Naive thymus-derived CD8-positive, alpha-beta T cell (primary cell): ENCODE measurements around the gene SULT1A1. TPM values are rescaled to one million over a fixed set of nuclear protein-coding genes. Genes with fewer than 3 reads are reported as not detected.
"Not testable (repeated sequence)": the region's sequence is repeated elsewhere in the genome, so short reads cannot be mapped to it uniquely, and the experiment has no call there.

Experiments used
- ATAC-seq, 2 donors: fragments of 150-1000 bp; cut with Tn5 transposase in 1 of 2; sonication (Bioruptor Pico), chemical (Tn5 transposase) in 1 of 2; 1 replicate in 1 of 2; 2 replicates in 1 of 2; pipeline ENCODE4 v1.10.0; 2021; ENCODE audit warnings: mild to moderate bottlenecking in 2 of 2, moderate library complexity in 2 of 2
- POLR2A ChIA-PET: fragments of 350-600 bp; sonication (Branson Sonifier 250); formaldehyde crosslinking; loops from one replicate; lab custom pipeline; 2021; ENCODE audit warnings: antibody characterized with exemption; lab: Charles Lee
- DNase-seq, 10 donors: peaks; one replicate each; pipeline versions ENCODE4 v3.0.0 to v3.0.0-alpha.2; 2020 to 2022
- H3K27ac Mint-ChIP-seq, 10 donors: one replicate each; pipeline ENCODE4 v1.8.0; 2020 to 2022; ENCODE audit warnings: mild to moderate bottlenecking in 10 of 10, mixed read lengths in 10 of 10, moderate library complexity in 4 of 10, inconsistent platforms in 1 of 10
- H3K27me3 Mint-ChIP-seq, 5 donors: one replicate each; pipeline ENCODE4 v1.8.0; 2021 to 2022; ENCODE audit warnings: mixed read lengths in 5 of 5
- H3K36me3 Mint-ChIP-seq, 3 donors: one replicate each; pipeline ENCODE4 v1.8.0; 2020 to 2022; ENCODE audit warnings: mixed read lengths in 3 of 3, mild to moderate bottlenecking in 2 of 3, inconsistent platforms in 1 of 3
- H3K4me1 Mint-ChIP-seq, 4 donors: one replicate each; pipeline ENCODE4 v1.8.0; 2021 to 2022; ENCODE audit warnings: mixed read lengths in 4 of 4
- H3K4me3 Mint-ChIP-seq, 10 donors: one replicate each; pipeline ENCODE4 v1.8.0; 2020 to 2022; ENCODE audit warnings: mild to moderate bottlenecking in 10 of 10, mixed read lengths in 10 of 10, moderate library complexity in 6 of 10, inconsistent platforms in 1 of 10
- H3K9me3 Mint-ChIP-seq, 9 donors: one replicate each; pipeline ENCODE4 v1.8.0; 2020 to 2022; ENCODE audit warnings: mixed read lengths in 9 of 9, mild to moderate bottlenecking in 3 of 9, inconsistent platforms in 1 of 9, moderate library complexity in 1 of 9
- polyA plus RNA-seq, 3 donors: library from polyadenylated mRNA; unstranded; fragments of 300-500 nt; fragmentation: Illumina TruSeq; gene quantifications; one replicate each; pipeline ENCODE4 v1.2.3, GENCODE V29; 2021
- total RNA-seq, 8 experiments: library from RNA in 2 of 8; stranded (reverse) in 2 of 8; gene quantifications; one replicate each; pipeline ENCODE4 v1.2.3 and lab custom pipeline; 2021 to 2026

Gene SULT1A1
- total RNA-seq, result 10 to 100 TPM; 20.5 to 20.9 TPM
- 10 to 100 TPM in 1 of 3 donors, 1 to 10 TPM in 2; 3.3 to 12.6 (median 9.7) TPM for polyA plus RNA-seq
- 4.6 to 11.8 (median 5.8) reads per million in 6 experiments for total RNA-seq (lab: John Stamatoyannopoulos, UW)

DNA sequence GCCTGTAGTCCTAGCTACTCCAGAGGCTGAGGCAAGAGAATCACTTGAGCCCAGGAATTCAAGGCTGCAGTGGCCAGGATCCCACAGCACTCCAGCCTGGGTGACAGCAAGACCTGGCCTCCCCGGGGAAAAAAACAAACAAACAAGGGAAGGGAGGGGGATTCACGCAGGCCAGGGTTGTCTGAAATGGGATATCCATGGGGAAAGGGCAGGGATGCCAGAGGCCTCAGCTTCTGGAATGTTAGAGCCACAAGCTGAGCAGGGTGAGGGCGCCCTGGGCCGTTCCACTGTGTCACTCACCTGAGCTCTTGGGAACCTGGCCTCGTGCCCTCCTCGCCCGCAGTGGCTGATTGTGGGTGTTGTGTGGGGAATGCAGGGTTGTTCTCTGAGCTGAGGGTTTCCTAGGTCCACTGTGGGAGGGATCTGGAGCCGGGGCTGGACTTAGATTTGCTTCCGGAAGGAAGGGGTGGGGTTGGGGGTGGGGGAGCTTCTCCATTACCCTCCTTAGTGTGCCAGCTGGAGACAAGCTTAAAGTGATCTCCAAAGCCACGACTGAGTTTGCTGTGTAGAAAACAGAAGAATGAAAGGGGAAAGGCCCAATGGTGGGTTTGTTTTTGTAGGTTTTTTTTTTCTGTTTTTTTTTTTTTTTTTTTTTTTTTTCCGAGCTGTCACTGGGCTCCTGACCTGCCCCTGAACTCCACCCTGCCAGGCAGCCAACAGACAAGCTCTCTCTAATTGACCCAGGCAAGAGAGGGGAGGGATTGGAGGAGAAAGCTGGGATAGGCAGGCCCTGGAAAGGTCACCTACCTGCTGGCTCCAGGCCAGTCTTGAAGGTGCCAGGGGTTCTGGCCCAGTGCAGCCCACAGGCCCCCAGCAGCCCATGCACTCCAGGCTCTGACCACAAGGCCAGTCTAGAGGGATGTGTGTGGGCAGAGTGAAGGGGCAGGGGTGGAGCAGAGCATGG lies at the start of gene SULT1A1:
TSS of gene SULT1A1 (minus strand) at position 414 of the 964 bp plus-strand sequence. CDS start 1,189 bp downstream, outside the sequence.
- H3K4me3 Mint-ChIP-seq, result peak within 1 kb of the TSS in 4 of 10 donors; percentile 15 to 40 (median 25)
- peak within 1 kb of the TSS in 9 of 10 donors; percentile 6 to 81 (median 40) for H3K27ac Mint-ChIP-seq
- peaks cover 6 to 24% (median 16%) of the 10 kb centered on the region in 4 donors for H3K4me1 Mint-ChIP-seq
- H3K9me3 Mint-ChIP-seq, result no peaks in the 10 kb centered on the region
- POLR2A ChIA-PET, result interaction anchor here (0.7 to 1.5 kb wide), 3 partner anchors 56 to 381 kb away, joined by 3 to 5 read pairs (median 3); partner anchors contain the start of gene CLN3
- peaks cover 0 to 4% (median 3%) of the 10 kb centered on the region in 3 donors for H3K36me3 Mint-ChIP-seq
- H3K27me3 Mint-ChIP-seq, result no peaks in the 10 kb centered on the region
- no peak for ATAC-seq
- DNase-seq, result peak in 1 of 10 donors; percentile 14

GRCh38 chr16:28639959-28640358 lies 30.1 kb upstream of the SULT1A1 start:
- DNase-seq, H3K4me3 Mint-ChIP-seq, H3K9me3 Mint-ChIP-seq, H3K4me1 Mint-ChIP-seq, H3K27me3 Mint-ChIP-seq, ATAC-seq, H3K36me3 Mint-ChIP-seq, POLR2A ChIA-PET, H3K27ac Mint-ChIP-seq: not testable (repeated sequence)

GRCh38 chr16:28638359-28638758 lies 28.5 kb upstream of the SULT1A1 start:
- H3K4me1 Mint-ChIP-seq, H3K27me3 Mint-ChIP-seq, H3K9me3 Mint-ChIP-seq, H3K4me3 Mint-ChIP-seq, POLR2A ChIA-PET, H3K36me3 Mint-ChIP-seq, DNase-seq, ATAC-seq, H3K27ac Mint-ChIP-seq: not testable (repeated sequence)

DNA sequence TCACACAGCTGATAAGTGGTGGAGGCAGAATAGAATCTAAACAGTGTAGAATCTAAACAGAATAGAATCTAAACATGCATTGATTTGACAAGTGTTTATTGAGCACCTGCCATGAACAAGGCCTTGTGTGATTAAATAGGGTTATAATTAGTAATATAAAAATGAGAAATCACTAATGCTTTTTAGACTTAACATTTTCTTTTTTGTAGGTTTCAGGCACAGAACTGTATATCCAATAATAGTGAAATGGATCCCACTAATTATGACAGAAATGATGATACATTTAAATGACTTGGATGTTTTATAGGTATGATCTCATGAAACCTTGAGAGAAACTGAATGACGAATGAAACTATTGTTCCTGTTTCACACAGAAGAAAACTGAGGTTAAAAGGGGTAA lies 27.9 kb upstream of the SULT1A1 start, which contains the start of gene NPIPB8:
TSS of gene NPIPB8 (plus strand) at position 301 of the 400 bp plus-strand sequence. CDS start 296 bp downstream, outside the sequence.
- H3K36me3 Mint-ChIP-seq, ATAC-seq, POLR2A ChIA-PET, H3K27me3 Mint-ChIP-seq, H3K4me3 Mint-ChIP-seq, H3K4me1 Mint-ChIP-seq, DNase-seq, H3K9me3 Mint-ChIP-seq: not testable (repeated sequence)
- H3K27ac Mint-ChIP-seq, result peak within 1 kb of the TSS in 1 of 10 donors; percentile 35

DNA sequence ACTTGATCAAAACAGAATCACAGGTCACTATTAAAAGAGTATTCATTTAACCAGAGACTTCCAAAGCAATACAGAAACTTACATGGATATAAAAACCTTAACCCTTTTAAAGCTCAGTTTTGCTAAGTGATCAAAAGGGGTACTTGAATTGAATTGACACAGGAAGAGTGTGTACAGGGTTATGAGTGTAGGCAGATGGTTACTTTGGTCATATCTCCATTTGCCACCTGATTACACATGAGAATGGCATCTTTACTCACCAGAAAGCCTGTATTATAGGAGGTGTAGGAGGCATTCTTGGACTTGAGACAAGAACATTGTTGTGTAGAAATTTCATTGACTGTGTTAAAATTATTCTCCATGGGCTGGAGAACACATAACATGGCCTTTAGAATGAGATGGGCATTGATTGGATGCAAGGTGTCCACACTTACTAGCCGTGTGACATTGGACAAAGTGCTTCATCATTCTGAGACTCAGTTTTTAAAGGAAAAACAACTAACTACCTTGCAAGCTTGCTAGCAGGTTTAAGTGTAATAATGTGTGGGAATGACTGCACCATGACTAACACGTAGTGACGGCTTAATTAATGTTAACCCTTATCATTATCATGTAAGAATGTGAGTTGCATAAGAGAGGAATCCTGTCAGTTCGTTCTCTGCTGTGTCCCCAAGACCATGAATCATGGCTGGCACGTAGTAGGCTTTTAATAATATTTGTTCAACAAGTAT lies 26.4 kb upstream of the SULT1A1 start:
- H3K9me3 Mint-ChIP-seq, POLR2A ChIA-PET, H3K4me3 Mint-ChIP-seq, H3K36me3 Mint-ChIP-seq, ATAC-seq, H3K4me1 Mint-ChIP-seq, H3K27ac Mint-ChIP-seq, DNase-seq, H3K27me3 Mint-ChIP-seq: not testable (repeated sequence)

DNA sequence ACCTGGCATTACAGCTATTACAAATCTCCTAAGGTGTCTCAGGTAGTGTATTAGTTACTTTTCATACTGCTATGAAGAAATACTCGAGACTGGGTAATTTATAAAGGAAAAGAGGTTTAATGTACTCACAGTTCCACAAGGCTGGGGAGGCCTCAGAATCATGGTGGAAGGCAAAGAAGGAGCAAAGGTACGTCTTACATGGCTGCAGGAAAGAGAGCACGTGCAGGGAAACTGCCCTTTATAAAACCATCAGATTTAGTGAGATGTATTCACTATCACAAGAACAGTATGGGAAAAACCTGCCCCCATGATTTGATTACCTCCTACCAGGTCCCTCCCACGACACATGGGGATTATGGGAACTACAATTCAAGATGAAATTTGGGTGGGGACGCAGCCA lies 21.1 kb upstream of the SULT1A1 start:
- H3K27me3 Mint-ChIP-seq, POLR2A ChIA-PET, H3K4me1 Mint-ChIP-seq, H3K36me3 Mint-ChIP-seq, ATAC-seq, DNase-seq, H3K4me3 Mint-ChIP-seq, H3K9me3 Mint-ChIP-seq: not testable (repeated sequence)
- H3K27ac Mint-ChIP-seq, result peak overlapping the region in 1 of 10 donors; percentile 49

GRCh38 chr16:28623172-28623711 lies 13.4 kb upstream of the SULT1A1 start:
- H3K36me3 Mint-ChIP-seq, result peaks cover 0 to 25% (median 3%) of the 10 kb centered on the region in 3 donors

GRCh38 chr16:28622532-28623171 lies 12.8 kb upstream of the SULT1A1 start:
- not testable (repeated sequence) for H3K9me3 Mint-ChIP-seq, H3K27me3 Mint-ChIP-seq, DNase-seq
- H3K4me1 Mint-ChIP-seq, result peaks cover 13 to 27% (median 20%) of the 10 kb centered on the region in 4 donors
- peaks cover 0 to 30% (median 3%) of the 10 kb centered on the region in 3 donors for H3K36me3 Mint-ChIP-seq
- ATAC-seq, result peak in 1 of 2 donors; percentile 8
- POLR2A ChIA-PET, result interaction anchor here (0.9 to 1.5 kb wide), 3 partner anchors 26 to 257 kb away, joined by 3 to 4 read pairs (median 4); partner anchors contain the start of genes ATXN2L and SULT1A2
- peak overlapping the region in 9 of 10 donors; percentile 34 to 91 (median 62) for H3K27ac Mint-ChIP-seq
- H3K4me3 Mint-ChIP-seq, result peak overlapping the region; percentile 76 to 91 (median 84)

More at GRCh38 chr16:28623172-28623711, 13.4 kb upstream of the SULT1A1 start:
- peaks cover 13 to 27% (median 20%) of the 10 kb centered on the region in 4 donors for H3K4me1 Mint-ChIP-seq
- peak; percentile 53 to 87 (median 70) for DNase-seq
- peak overlapping the region in 7 of 10 donors; percentile 34 to 91 (median 86) for H3K27ac Mint-ChIP-seq
- H3K4me3 Mint-ChIP-seq, result peak overlapping the region; percentile 76 to 91 (median 84)
- H3K9me3 Mint-ChIP-seq, result no peaks in the 10 kb centered on the region
- peaks cover 0 to 2% (median 1%) of the 10 kb centered on the region in 5 donors for H3K27me3 Mint-ChIP-seq
- peak; percentile 98 for ATAC-seq
- POLR2A ChIA-PET, result interaction anchor here (0.7 to 1.5 kb wide), 5 partner anchors 27 to 256 kb away, joined by 3 to 4 read pairs (median 4); partner anchors contain the start of genes APOBR, ATXN2L and SULT1A2

DNA sequence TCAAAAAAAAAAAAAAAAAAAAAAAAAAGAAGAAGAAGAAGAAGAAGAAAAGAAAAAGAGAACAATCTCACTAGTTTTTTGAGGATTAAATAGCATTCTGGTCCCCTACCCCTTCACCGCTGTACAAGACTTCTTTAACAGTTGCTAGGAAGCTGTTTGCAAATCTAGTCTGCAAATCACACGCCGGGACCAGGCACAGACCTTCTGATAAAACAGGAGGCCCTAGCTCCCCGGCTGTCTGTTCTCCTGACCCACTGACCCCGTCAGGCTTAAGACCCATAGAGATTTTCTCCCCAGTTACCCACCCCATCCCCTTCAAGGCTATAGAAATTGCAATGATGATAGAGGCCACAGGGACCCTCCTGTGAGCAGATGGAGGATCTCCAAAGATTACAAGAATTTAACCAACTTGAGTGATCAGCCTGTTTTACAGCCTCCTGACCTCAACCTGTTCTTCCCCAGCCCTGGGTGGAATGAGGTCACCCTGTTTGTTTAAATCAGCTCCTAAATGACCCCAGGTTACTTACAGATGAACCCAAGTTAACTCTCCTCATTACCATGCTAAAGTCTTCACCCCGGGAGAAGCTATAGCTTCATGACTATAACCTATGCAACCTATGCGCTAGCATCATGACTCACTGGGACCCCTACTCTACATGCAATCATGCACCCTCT lies 11.8 kb upstream of the SULT1A1 start:
- ATAC-seq (no peak), DNase-seq (no peak)
- POLR2A ChIA-PET, result interaction anchor here (0.7 to 0.9 kb wide), 3 partner anchors 48 to 443 kb away, joined by 3 to 7 read pairs (median 3); no protein-coding TSS in a partner anchor
- Mint-ChIP-seq H3K27ac (peak overlapping the region; percentile 2 to 88 (median 72)), H3K27me3 (peaks cover 0 to 1% (median 0%) of the 10 kb centered on the region in 5 donors), H3K4me3 (peak overlapping the region; percentile 76 to 91 (median 83)), H3K36me3 (peaks cover 0 to 37% (median 5%) of the 10 kb centered on the region in 3 donors), H3K4me1 (peaks cover 14 to 28% (median 22%) of the 10 kb centered on the region in 4 donors), H3K9me3 (no peaks in the 10 kb centered on the region)

- H3K4me3 Mint-ChIP-seq, DNase-seq, H3K27me3 Mint-ChIP-seq, ATAC-seq, H3K9me3 Mint-ChIP-seq: not testable (repeated sequence)
- Mint-ChIP-seq H3K4me1 (peaks cover 14 to 32% (median 22%) of the 10 kb centered on the region in 4 donors), H3K36me3 (peaks cover 0 to 39% (median 5%) of the 10 kb centered on the region in 3 donors), H3K27ac (peak overlapping the region in 3 of 10 donors; percentile 2 to 53 (median 5))
- POLR2A ChIA-PET, result interaction anchor here (0.7 kb wide), 1 partner anchor 226 kb away, joined by 3 read pairs; the partner anchor contains the start of gene TUFM
Observed at GRCh38 chr16:28620316-28620715, 10.5 kb upstream of the SULT1A1 start.

DNA sequence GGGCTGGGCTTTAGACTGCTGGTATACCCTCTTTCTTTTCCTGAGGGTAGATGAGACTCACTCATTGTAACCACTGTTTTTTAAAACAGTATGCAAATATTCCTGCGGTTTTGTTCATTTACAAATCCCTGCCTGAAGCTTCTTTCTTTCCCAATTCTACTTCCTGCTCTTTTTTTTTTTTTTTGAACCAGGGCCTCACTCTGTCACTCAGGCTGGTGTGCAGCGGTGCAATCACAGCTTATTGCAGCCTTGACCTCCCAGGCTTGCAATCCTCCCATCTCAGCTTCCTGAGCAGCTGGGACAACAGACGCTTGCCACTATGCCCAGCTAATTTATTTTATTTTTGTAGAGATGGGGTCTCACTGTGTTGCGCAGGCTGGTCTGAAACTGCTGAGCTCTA lies 8.0 kb upstream of the SULT1A1 start:
- Mint-ChIP-seq H3K4me3 (no peak overlapping the region), H3K9me3 (no peaks in the 10 kb centered on the region), H3K4me1 (peaks cover 11 to 26% (median 16%) of the 10 kb centered on the region in 4 donors), H3K36me3 (peaks cover 0 to 39% (median 5%) of the 10 kb centered on the region in 3 donors), H3K27ac (no peak overlapping the region), H3K27me3 (no peaks in the 10 kb centered on the region)
- DNase-seq (no peak), ATAC-seq (no peak)
- POLR2A ChIA-PET, result no interaction called here
